Gastroesophageal sphincter (tissue), 4 donors: ENCODE results near the gene SEZ6L2. TPM values are rescaled to one million over a fixed set of nuclear protein-coding genes. Genes with fewer than 3 reads are reported as not detected.

Source experiments
- ATAC-seq: fragments of 150-250 bp; one replicate; pipeline ENCODE4 v1.9.1; 2016; ENCODE audit warnings: mild to moderate bottlenecking, moderate library complexity
- H3K27ac ChIP-seq, 4 donors: fragments of 200-600 bp; sonication (generic) in 3 of 4; 1 replicate in 3 of 4; 2 replicates in 1 of 4; pipeline ENCODE4 v1.5.1; 2016 to 2019
- H3K27me3 ChIP-seq: fragments of 200-600 bp; sonication (generic); one replicate; pipeline ENCODE4 v1.5.1; 2019
- H3K36me3 ChIP-seq, 2 donors: fragments of 200-600 bp; sonication (generic); one replicate each; pipeline ENCODE4 v1.5.1; 2019; ENCODE audit warnings: control low read depth in 1 of 2
- H3K4me1 ChIP-seq, 3 donors: fragments of 200-600 bp; sonication (generic); 1 replicate in 2 of 3; 2 replicates in 1 of 3; pipeline ENCODE4 v1.5.1; 2016 to 2019; ENCODE audit warnings: control low read depth in 2 of 3
- H3K4me3 ChIP-seq, 2 donors: fragments of 200-600 bp; sonication (generic); one replicate each; pipeline ENCODE4 v1.5.1; 2019; ENCODE audit warnings: mild to moderate bottlenecking in 1 of 2, moderate library complexity in 1 of 2
- H3K9me3 ChIP-seq, 3 donors: fragments of 200-600 bp; sonication (generic); one replicate each; pipeline ENCODE4 v1.5.1; 2017 to 2019; ENCODE audit warnings: control low read depth in 2 of 3
- POLR2A ChIP-seq, 2 donors: fragments of 450-650 bp; IDR thresholded peaks; one replicate each; pipeline ENCODE4 v1.6.1; 2017; ENCODE audit warnings: antibody characterized with exemption in 2 of 2, mild to moderate bottlenecking in 2 of 2, moderate library complexity in 1 of 2
- POLR2AphosphoS5 ChIP-seq: sonication (generic); formaldehyde crosslinking; IDR thresholded peaks from one replicate; pipeline ENCODE4 v1.6.1; 2017; ENCODE audit warnings: antibody characterized with exemption
- WGBS, 2 donors: methylation state at CpG; one replicate each; pipeline ENCODE4 v1.1.5; 2018; ENCODE audit warnings: low coverage in 1 of 2; 5-methylcytosine and 5-hydroxymethylcytosine counted together
- total RNA-seq, 4 donors: library from RNA; depleted of rRNA; stranded (reverse); fragments of >200 nt; gene quantifications; one replicate each; pipeline ENCODE4 v1.1.0, GENCODE V29; 2016

The SEZ6L2 gene
- total RNA-seq, 4 donors from 2014 or later: 1.1 to 1.6 (median 1.1) TPM; not detected in 1

- H3K4me3 ChIP-seq: peak overlapping the region; percentile 67 to 82
These were observed 77.7 kb downstream of the SEZ6L2 start for GRCh38 chr16:29821643-29822115.

More at GRCh38 chr16:29821643-29822115, 77.7 kb downstream of the SEZ6L2 start:
- peak; percentile 39 for ATAC-seq
- no peaks in the 10 kb centered on the region for H3K9me3 ChIP-seq
- H3K27ac ChIP-seq: peak overlapping the region; percentile 64 to 91 (median 86)
- peaks cover 0 to 20% of the 10 kb centered on the region in 2 donors for H3K36me3 ChIP-seq
- H3K27me3 ChIP-seq: no peaks in the 10 kb centered on the region
- TF ChIP-seq POLR2A (IDR thresholded peaks at IDR 0.05) (no peak), POLR2AphosphoS5 (peak; percentile 41)
- WGBS, 2 donors: 15 to 21% methylated on average over 4 to 7 of the region's 7 CpGs
- H3K4me1 ChIP-seq: peaks cover 0 to 98% (median 64%) of the 10 kb centered on the region in 3 donors

Other genes with a start within 250 kb of the SEZ6L2 start
- 1 to 10 TPM in 3 of 4 donors, not detected in 1; 1.2 to 2.3 (median 2.0) TPM for gene SPN, start 236.3 kb downstream of the SEZ6L2 start, total RNA-seq
- 1 to 10 TPM in 3 of 4 donors, under 1 TPM in 1; 0.62 to 6.7 (median 4.3) TPM for gene QPRT, start 220.4 kb downstream of the SEZ6L2 start, total RNA-seq
- gene C16orf54, start 153.6 kb downstream of the SEZ6L2 start, total RNA-seq: 1 to 10 TPM in 2 of 4 donors, under 1 TPM in 2; 0.32 to 2.7 (median 1.3) TPM
- not detected for gene ZG16, start 121.3 kb downstream of the SEZ6L2 start, total RNA-seq
- 10 to 100 TPM in 3 of 4 donors, 1 to 10 TPM in 1; 9.4 to 17.3 (median 12.8) TPM for gene KIF22, start 108.8 kb downstream of the SEZ6L2 start, total RNA-seq
- gene MAZ, start 93.0 kb downstream of the SEZ6L2 start, total RNA-seq: 100 to 1,000 TPM in 3 of 4 donors, 10 to 100 TPM in 1; 86.3 to 212 (median 116) TPM
- gene PRRT2, start 87.4 kb downstream of the SEZ6L2 start, total RNA-seq: 10 to 100 TPM in 1 of 4 donors, 1 to 10 TPM in 3; 4.2 to 13.5 (median 6.0) TPM
- 10 to 100 TPM; 19.3 to 29.6 (median 20.2) TPM for gene PAGR1, start 83.4 kb downstream of the SEZ6L2 start, total RNA-seq
- gene MVP, start 79.1 kb downstream of the SEZ6L2 start, total RNA-seq: 100 to 1,000 TPM in 3 of 4 donors, 10 to 100 TPM in 1; 82.2 to 162 (median 129) TPM
- 100 to 1,000 TPM; 119 to 167 (median 130) TPM for gene CDIPT, start 36.3 kb downstream of the SEZ6L2 start, total RNA-seq
- under 1 TPM in 1 of 4 donors, not detected in 3; 0.42 TPM for gene ASPHD1, start 938 bp upstream of the SEZ6L2 start, total RNA-seq
- 10 to 100 TPM; 12.0 to 30.7 (median 20.1) TPM for gene KCTD13, start 26.7 kb upstream of the SEZ6L2 start, total RNA-seq
- gene TMEM219, start 62.5 kb upstream of the SEZ6L2 start, total RNA-seq: 100 to 1,000 TPM in 2 of 4 donors, 10 to 100 TPM in 2; 89.1 to 131 (median 100) TPM
- 10 to 100 TPM; 38.4 to 62.1 (median 46.5) TPM for gene TAOK2, start 74.3 kb upstream of the SEZ6L2 start, total RNA-seq
- 10 to 100 TPM; 25.6 to 31.4 (median 28.2) TPM for gene HIRIP3, start 96.1 kb upstream of the SEZ6L2 start, total RNA-seq
- 10 to 100 TPM; 40.9 to 82.2 (median 74.4) TPM for gene INO80E, start 96.7 kb upstream of the SEZ6L2 start, total RNA-seq
- gene DOC2A, start 111.5 kb upstream of the SEZ6L2 start, total RNA-seq: under 1 TPM in 3 of 4 donors, not detected in 1; 0.77 to 0.81 (median 0.78) TPM
- gene C16orf92, start 123.6 kb upstream of the SEZ6L2 start, total RNA-seq: not detected
- not detected for gene TLCD3B, start 131.7 kb upstream of the SEZ6L2 start, total RNA-seq
- 1,000 to 10,000 TPM; 1,018 to 1,914 (median 1,258) TPM for gene ALDOA, start 166.2 kb upstream of the SEZ6L2 start, total RNA-seq
- gene PPP4C, start 176.4 kb upstream of the SEZ6L2 start, total RNA-seq: 10 to 100 TPM; 41.2 to 58.5 (median 48.6) TPM
- gene TBX6, start 192.4 kb upstream of the SEZ6L2 start, total RNA-seq: under 1 TPM; 0.40 to 0.84 (median 0.45) TPM
- gene YPEL3, start 196.7 kb upstream of the SEZ6L2 start, total RNA-seq: 100 to 1,000 TPM in 1 of 4 donors, 10 to 100 TPM in 3; 76.9 to 105 (median 80.2) TPM
- 1 to 10 TPM; 1.1 to 3.1 (median 1.9) TPM for gene GDPD3, start 214.0 kb upstream of the SEZ6L2 start, total RNA-seq
- gene MAPK3, start 223.7 kb upstream of the SEZ6L2 start, total RNA-seq: 10 to 100 TPM; 39.2 to 61.4 (median 48.4) TPM